ENCODE measurements around the gene DMAC1.

The DMAC1 gene

GRCh38 chr9:7782400-7783120 lies 17.0 kb downstream of the DMAC1 start:
- DNase-seq (ENCODE audit: low read depth in 2 of 2), result no peak

- no peak for DNase-seq (ENCODE audit: low read depth in 2 of 2)
Observed at GRCh38 chr9:7780261-7780988, 19.2 kb downstream of the DMAC1 start.

- no peak for DNase-seq (ENCODE audit: low read depth in 2 of 2)
Observed at GRCh38 chr9:7778851-7779600, 20.6 kb downstream of the DMAC1 start.

- DNase-seq (ENCODE audit: low read depth in 2 of 2), result no peak
Observed at GRCh38 chr9:7777771-7778170, 21.8 kb downstream of the DMAC1 start.

DNA sequence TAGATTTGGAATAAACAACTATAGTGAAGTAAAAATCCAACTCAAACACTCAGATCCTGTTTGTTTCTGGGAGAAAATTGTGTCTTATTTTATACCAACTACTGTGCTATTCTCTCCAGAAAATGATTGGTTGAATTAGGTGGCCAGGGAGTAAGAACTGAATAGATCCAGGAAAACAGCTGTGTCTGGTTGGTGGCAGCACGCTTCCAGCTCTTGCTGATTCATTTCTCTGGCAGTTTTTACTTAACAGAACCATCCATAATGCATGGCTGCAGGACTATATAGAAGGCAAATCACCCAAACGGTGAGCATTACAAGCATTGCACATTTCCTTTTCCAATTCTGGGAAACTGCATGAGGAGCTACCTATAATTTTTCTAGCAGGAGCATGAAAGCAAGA lies 29.5 kb downstream of the DMAC1 start:
- no peak for DNase-seq (ENCODE audit: low read depth in 2 of 2)

DNA sequence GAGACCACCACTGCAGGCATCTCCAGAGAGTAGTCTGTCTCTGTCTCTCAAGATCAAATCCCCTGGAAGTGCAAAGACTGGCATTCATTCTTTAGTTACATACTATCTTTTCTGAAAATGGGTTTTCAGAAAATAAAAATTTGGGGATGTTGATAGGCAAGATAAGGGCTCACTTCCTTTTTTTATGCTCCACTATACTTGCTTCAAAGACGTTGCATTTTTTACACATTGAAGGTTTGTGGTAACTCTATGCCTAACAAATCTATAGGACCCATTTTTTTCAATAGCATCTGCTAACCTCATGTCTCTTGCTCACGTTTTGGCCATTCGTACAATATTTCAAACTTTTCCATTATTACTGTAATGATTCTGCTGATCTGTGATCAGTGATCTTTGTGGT lies 37.0 kb downstream of the DMAC1 start:
- no peak for DNase-seq (ENCODE audit: low read depth in 2 of 2)

- no peak for DNase-seq (ENCODE audit: low read depth in 2 of 2)
Observed at GRCh38 chr9:7760014-7760415, 39.6 kb downstream of the DMAC1 start.

DNA sequence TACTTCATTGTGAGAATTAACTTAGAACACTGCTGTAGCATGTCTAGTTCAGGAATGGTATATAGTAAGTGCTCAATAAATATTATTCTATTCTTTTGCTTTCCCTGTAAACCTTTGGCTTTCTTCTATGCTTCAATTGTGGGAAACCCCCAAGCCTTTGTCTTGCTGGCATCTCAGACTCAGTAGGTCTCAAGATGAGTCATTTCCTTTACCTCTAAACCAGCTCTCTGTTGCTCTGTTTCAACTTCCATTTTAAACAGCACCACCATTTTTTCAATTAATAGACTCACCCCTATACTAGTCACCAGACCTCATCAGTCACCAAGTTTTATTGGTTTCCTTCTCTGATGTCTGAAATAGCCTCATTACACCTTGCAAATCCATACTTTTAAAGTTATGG lies 43.5 kb downstream of the DMAC1 start:
- DNase-seq (ENCODE audit: low read depth in 2 of 2), result no peak

DNA sequence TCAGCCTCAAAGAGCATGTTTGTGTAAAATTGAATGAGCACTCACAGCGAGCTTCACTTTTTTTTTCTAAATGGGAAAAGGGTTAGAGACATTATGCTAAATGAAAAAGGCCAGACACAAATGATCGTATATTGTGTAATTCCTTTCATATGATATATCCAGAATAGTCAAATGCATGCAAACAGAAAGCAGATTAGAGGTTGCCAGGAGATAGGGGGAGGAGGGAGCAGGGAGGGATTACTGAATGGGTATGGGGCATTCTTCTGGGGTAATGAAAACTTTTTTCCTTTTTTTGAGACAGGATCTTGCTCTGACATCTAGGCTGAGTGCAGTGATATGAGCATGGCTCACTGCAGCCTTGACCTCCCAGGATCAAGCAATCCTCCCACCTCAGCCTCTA lies 47.1 kb downstream of the DMAC1 start:
- DNase-seq (ENCODE audit: low read depth in 2 of 2), result no peak
